ENCODE measurements around the gene VIPAS39.

VIPAS39 gene

DNA sequence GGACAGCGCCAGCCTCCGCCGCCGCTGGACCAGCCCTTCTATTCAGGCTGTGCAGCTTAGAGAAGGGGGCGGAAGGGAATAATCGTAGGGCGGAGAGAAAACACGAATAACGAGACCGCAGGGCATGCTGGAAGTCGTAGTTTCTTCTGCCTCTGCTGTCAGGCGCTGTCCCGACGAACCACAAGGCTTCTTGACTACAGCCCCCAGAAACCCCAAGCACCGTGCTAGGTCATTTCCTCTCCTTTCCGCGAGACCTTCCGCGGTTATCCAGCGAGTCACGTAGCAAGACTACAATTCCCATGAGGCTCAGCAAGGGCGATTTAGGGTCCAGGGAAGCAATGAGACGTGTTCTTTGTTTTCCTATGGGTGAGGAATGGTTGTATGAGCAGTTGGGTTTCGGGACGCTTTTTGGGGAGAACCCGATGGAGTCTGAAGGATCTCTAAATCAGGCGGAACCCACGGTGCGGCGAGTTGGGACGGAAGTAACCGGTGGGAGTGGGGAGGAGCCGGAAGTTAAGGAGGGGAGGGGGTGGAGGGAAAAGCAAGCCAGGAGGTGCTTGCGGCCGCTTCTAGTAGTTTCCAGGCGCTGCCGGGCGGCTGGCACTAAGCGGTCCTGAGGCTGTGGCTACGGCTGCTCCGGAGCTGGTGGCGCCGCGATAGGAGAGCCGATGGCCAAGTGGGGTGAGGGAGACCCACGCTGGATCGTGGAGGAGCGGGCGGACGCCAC, at the start of gene VIPAS39, which contains the start of gene AHSA1:
VIPAS39 (minus strand) TSS at position 80 of the 727 bp plus-strand sequence. CDS start 3,499 bp downstream, outside the sequence.
AHSA1 (plus strand) TSS at position 572 of the 727 bp plus-strand sequence; CDS start at position 669, 97 bp downstream.
- DNase-seq (ENCODE audit: low read depth) = peak; percentile 99
- TF ChIP-seq, protein P1, sequence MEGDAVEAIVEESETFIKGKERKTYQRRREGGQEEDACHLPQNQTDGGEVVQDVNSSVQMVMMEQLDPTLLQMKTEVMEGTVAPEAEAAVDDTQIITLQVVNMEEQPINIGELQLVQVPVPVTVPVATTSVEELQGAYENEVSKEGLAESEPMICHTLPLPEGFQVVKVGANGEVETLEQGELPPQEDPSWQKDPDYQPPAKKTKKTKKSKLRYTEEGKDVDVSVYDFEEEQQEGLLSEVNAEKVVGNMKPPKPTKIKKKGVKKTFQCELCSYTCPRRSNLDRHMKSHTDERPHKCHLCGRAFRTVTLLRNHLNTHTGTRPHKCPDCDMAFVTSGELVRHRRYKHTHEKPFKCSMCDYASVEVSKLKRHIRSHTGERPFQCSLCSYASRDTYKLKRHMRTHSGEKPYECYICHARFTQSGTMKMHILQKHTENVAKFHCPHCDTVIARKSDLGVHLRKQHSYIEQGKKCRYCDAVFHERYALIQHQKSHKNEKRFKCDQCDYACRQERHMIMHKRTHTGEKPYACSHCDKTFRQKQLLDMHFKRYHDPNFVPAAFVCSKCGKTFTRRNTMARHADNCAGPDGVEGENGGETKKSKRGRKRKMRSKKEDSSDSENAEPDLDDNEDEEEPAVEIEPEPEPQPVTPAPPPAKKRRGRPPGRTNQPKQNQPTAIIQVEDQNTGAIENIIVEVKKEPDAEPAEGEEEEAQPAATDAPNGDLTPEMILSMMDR (conservative IDR thresholded peaks at IDR 0.05; ENCODE audit: low read depth, low read length) = no peak

DNA sequence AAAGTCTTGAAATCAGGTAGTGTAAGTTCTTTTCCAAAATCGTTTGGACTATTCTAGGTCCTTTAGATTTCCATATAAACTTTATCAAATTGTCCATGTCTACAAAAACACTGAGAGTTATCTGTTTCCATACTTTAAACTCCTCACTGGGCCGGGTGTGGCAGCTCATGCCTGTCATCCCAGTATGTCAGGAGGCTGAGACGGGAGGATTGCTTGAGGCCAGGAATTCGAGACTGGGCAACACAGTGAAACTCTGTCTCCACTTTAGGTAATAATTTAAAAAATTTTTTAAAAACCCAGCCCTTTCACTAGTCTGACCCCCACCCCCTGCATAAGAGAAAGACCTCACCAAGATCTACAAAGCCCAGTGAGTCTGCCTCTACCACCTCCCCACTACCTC, 47.6 kb upstream of the VIPAS39 start:
- H3K4me3 ChIP-seq (ENCODE audit: low read length) = no peak overlapping the region
- no peak for DNase-seq (ENCODE audit: low read depth)
- TF ChIP-seq, protein P1 (conservative IDR thresholded peaks at IDR 0.05; ENCODE audit: low read depth, low read length) = no peak

More for the DNA sequence above, at the start of gene VIPAS39, which contains the start of gene AHSA1:
- peak within 1 kb of the TSS; percentile 97 for H3K4me3 ChIP-seq (ENCODE audit: low read length)

DNA sequence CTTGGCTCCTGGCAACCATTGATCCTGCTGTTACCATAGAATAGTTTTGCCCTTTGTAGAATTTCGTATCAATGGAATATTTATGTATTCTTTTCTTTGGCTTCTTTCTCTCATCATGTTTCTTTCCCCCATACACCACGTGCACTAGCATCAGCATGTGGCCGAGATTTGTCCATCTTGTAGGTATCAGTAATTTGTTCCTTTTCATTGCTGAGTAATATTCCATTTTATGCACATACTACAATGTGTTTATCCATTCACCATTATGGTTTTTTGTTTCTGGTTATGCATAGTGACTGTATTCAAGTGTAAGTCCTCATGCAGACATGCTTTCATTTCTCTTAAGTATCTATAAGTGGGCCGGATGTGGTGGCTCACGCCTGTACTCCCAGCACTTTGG, 45.7 kb upstream of the VIPAS39 start:
- no peak for DNase-seq (ENCODE audit: low read depth)
- TF ChIP-seq, protein P1 (conservative IDR thresholded peaks at IDR 0.05; ENCODE audit: low read depth, low read length) = no peak
- no peak overlapping the region for H3K4me3 ChIP-seq (ENCODE audit: low read length)

DNA sequence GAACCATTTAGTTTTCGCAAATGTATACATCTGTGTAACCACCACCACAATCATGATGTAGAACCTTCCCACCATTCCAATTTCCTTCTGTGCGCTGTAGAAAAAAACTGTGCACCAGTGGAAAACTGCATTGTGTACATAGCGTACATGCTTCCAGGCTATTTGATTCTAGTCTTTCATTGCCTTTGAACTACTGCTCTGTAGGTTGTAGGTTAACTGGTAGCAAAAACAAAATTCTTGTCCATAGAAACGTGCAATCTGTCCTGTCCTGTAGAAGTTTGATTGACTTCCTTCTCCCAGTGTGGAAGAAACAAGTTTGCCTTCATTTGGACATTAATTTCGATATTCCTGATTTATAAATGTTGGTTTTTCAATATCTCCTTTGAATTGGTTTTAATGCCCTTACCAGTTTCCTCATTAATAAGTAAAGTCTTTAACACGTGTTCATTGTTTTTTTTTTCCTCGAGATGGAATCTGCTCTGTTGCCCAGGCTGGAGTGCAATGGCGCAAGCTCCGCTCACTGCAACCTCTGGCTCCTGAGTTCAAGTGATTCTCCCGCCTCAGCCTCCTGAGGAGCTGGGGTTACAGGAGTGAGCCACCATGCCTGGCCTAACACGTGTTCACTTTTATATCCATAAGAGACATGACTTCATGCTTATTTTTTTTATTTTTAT, 44.8 kb upstream of the VIPAS39 start:
- DNase-seq (ENCODE audit: low read depth) = no peak
- TF ChIP-seq, protein P1 (conservative IDR thresholded peaks at IDR 0.05; ENCODE audit: low read depth, low read length) = no peak
- H3K4me3 ChIP-seq (ENCODE audit: low read length) = no peak overlapping the region

DNA sequence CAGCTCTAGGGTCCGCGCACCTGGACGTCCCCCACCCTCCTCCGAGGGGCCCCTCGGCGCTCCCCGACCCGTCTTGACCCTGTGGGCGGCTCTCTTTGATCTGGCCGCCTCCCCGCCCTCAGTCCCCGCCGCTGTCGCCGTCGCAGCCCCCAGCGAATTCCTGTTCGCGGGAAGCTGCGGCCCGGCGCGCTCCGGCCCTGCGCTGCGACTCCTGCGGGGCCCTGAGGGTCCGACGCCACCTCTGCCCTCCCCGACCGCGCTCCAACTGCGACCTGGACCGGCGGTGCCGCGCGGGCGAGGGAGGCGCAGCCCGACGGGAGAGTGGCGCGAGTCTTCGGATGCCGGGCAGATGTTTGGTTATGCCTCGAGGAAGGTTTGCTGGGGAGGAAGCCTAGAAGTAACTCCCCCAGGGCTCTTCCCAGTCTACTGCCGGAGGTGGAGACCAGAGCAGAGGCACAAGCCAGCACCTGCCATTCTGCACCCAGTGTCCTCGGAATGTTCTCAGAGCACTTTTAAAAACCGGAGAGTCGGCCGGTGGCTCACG, 41.7 kb upstream of the VIPAS39 start:
- peak overlapping the region; percentile 34 for H3K4me3 ChIP-seq (ENCODE audit: low read length)

DNA sequence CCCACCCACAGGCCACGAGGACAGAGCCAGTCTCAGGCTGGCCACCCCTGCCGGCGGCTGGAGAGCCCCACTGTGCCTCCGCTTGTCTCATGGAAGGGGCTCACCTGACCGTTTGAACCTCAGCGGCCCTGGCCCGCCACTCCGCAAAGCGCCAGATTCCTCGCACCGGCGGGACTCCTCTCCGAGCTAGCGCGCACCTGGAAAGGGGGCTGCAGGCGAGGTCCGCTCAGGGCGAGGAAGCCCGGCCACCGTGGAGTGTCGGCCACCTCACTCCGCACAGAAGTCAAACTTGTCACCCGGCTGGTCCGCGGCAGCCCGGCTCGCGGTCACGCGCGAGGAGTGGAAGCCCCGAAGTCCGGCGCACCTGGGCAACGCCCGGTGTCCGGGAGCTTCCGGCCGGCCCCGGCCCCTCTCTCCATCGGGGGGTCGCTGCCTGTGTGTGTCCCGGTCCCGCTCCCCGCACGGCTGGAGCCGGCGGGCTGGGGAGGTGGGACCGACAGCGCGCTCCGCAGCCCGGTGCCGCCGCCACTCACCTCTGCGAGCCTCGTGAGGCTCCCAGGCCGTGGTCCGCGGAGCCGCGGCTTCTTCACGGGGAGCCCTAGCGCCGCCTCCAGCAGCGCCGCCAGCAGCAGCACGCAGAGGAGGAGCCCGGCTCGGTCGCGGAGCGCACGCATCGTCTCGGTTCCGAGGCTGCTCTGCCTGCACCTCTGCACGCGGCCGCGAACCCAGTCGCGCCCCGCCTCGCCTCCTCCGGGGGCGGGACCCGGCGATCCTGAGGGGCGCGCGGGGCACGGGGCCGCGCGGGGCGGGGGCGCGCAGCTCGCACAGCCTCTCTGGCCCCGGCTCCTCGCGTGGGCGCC, 40.9 kb upstream of the VIPAS39 start, which contains the start of gene ISM2:
ISM2 (minus strand) TSS at position 697 of the 860 bp plus-strand sequence; CDS start at position 674, 23 bp downstream.
- peak within 1 kb of the TSS; percentile 34 for H3K4me3 ChIP-seq (ENCODE audit: low read length)
- TF ChIP-seq, protein P1 (conservative IDR thresholded peaks at IDR 0.05; ENCODE audit: low read depth, low read length) = no peak
- DNase-seq (ENCODE audit: low read depth) = no peak

More for the DNA sequence above, 41.7 kb upstream of the VIPAS39 start:
- TF ChIP-seq, protein P1 (conservative IDR thresholded peaks at IDR 0.05; ENCODE audit: low read depth, low read length) = no peak
- no peak for DNase-seq (ENCODE audit: low read depth)

All from retinal pigment epithelial cell (primary cell).